ENCODE data around the gene SLC6A19.

The SLC6A19 gene

DNA sequence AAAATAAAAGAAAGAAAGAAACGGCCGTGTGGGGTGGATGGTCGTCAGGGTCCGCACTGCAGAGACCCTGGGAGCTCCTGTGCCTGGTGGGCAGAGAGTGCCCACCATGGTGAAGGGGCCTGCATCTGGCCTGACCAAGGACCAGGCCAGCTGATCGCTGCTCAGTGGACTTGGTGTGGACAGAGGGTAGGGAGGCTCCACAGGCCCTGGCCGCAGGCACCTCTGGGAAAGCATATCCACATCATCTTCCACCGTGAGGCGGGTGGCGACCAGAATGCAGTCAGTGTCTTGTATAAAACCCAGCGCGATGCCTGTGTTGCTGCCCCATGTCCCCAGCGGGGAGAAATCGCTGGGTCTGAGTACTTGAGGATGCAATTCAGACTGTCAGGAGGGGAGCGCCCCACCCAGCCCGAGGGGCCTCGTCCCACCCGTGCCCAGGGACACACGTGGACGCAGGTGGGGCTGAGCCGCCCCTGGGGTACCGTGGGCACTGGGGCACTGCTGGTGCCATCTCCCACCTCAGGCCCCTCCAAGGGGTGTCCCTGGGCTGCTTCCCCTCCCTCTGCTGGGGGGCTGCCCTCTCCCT is 27.8 kb upstream of the SLC6A19 start:
- H3K4me3 ChIP-seq (ENCODE audit: low read depth, low read length), result no peak overlapping the region
- no peak for DNase-seq
- TF ChIP-seq, protein P1, sequence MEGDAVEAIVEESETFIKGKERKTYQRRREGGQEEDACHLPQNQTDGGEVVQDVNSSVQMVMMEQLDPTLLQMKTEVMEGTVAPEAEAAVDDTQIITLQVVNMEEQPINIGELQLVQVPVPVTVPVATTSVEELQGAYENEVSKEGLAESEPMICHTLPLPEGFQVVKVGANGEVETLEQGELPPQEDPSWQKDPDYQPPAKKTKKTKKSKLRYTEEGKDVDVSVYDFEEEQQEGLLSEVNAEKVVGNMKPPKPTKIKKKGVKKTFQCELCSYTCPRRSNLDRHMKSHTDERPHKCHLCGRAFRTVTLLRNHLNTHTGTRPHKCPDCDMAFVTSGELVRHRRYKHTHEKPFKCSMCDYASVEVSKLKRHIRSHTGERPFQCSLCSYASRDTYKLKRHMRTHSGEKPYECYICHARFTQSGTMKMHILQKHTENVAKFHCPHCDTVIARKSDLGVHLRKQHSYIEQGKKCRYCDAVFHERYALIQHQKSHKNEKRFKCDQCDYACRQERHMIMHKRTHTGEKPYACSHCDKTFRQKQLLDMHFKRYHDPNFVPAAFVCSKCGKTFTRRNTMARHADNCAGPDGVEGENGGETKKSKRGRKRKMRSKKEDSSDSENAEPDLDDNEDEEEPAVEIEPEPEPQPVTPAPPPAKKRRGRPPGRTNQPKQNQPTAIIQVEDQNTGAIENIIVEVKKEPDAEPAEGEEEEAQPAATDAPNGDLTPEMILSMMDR (IDR thresholded peaks at IDR 0.05; ENCODE audit: low read depth, low read length), result no peak
- H3K27me3 ChIP-seq, result no peaks in the 10 kb centered on the region
- no peaks in the 10 kb centered on the region for H3K9me3 ChIP-seq
- peaks cover 4% of the 10 kb centered on the region for H3K4me1 ChIP-seq
- no peaks in the 10 kb centered on the region for H3K36me3 ChIP-seq

DNA sequence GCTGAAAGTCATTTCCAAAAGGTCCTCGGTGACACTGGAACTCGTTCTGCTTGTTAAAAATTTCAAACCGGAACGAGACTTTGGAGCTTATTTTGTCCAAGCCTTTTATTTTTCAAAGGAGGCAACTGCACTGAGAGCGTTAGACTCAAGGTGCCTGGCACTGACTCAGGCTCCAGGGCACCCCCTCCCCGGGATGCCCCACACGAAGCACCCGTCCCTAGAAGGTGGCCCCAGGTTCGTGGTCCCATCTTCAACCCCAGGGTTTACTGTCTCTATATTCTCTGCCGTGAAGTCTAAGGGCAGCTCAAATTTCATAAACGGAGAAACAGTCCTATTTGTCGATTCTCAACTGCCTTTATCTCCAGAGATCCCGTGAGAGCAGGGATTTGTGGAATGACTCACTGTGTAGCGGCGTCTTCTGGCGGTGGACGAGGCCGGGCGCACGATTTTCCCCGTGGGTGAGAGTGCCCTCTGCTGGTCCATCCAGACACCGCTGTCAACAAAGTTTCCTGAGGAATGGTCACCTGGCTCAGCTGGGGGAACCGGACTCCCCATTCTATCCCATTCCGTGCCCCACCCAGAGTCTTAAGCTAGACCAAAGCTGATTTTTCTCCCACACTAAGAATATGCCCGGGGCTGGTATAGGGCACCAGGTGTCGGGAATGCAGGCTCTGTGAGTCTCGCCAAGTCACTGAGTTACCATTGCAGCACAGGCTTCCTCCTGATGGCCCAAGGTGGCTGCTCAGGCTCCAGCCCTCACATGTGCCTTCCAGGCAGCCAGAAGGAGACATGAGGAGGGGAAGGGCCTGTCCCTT is 27.1 kb upstream of the SLC6A19 start:
- DNase-seq, result peak; percentile 84
- Histone ChIP-seq H3K9me3 (no peaks in the 10 kb centered on the region), H3K4me3 (ENCODE audit: low read depth, low read length) (peak overlapping the region; percentile 31), H3K27me3 (no peaks in the 10 kb centered on the region), H3K36me3 (no peaks in the 10 kb centered on the region), H3K4me1 (peaks cover 4% of the 10 kb centered on the region)
- TF ChIP-seq, protein P1 (IDR thresholded peaks at IDR 0.05; ENCODE audit: low read depth, low read length), result peak; percentile 90

DNA sequence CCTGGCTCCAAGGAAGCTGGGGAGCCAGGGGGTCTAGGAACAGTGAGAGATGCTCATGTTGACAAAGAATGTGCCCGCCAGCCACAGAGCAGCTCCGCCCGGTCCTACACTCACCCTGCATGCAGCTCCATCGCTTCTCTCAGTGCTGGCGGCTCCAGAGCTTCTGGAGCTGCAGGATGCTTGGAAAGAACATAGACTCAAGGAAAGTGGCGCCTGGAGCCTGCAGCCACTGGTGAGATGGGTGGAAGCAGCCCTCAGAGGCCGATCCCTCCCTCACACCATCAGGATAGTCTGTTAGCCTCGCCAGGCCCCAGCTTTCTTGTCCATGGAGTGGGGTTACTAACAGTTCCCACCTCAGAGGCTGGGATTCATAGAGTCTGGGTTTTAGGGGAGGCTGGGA is 26.4 kb upstream of the SLC6A19 start:
- H3K4me3 ChIP-seq (ENCODE audit: low read depth, low read length), result no peak overlapping the region
- H3K9me3 ChIP-seq, result no peaks in the 10 kb centered on the region
- no peaks in the 10 kb centered on the region for H3K27me3 ChIP-seq
- no peaks in the 10 kb centered on the region for H3K36me3 ChIP-seq
- no peak for DNase-seq
- H3K4me1 ChIP-seq, result peaks cover 4% of the 10 kb centered on the region
- TF ChIP-seq, protein P1 (IDR thresholded peaks at IDR 0.05; ENCODE audit: low read depth, low read length), result no peak

DNA sequence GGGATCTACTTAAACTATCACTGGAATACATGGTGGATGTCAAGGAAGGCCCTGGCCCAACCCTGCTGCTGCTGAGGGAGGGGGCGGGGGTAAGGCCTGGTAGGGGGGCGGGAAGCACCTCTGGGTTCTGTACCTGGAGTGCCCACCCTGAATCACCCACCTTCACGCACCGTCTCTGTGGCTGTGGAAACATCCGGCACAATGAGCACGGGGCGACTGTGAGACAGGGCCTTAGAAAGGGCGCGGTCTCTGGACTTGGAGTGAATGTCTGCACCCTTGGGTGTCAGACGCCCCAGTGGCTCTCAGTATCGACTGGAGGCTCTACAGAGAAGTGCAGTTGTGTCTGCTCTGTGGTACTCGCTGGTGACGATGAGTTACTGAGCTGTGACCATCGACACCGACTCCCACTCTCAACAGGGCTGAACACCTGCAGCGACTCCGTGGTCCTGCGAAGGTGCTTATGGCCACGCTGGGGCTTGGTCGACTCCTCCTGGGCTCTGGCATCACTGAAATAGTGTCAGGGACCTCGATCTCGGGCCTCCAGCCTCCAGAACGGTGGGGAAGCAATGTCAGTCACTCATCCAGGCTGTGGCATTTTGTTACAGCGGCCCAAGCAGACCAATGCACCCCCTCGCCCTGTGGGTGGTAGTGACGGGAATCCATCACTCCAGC is 25.5 kb upstream of the SLC6A19 start:
- no peaks in the 10 kb centered on the region for H3K27me3 ChIP-seq
- TF ChIP-seq, protein P1 (IDR thresholded peaks at IDR 0.05; ENCODE audit: low read depth, low read length), result no peak
- H3K36me3 ChIP-seq, result no peaks in the 10 kb centered on the region
- no peak overlapping the region for H3K4me3 ChIP-seq (ENCODE audit: low read depth, low read length)
- peaks cover 4% of the 10 kb centered on the region for H3K4me1 ChIP-seq
- DNase-seq, result no peak
- H3K9me3 ChIP-seq, result no peaks in the 10 kb centered on the region

DNA sequence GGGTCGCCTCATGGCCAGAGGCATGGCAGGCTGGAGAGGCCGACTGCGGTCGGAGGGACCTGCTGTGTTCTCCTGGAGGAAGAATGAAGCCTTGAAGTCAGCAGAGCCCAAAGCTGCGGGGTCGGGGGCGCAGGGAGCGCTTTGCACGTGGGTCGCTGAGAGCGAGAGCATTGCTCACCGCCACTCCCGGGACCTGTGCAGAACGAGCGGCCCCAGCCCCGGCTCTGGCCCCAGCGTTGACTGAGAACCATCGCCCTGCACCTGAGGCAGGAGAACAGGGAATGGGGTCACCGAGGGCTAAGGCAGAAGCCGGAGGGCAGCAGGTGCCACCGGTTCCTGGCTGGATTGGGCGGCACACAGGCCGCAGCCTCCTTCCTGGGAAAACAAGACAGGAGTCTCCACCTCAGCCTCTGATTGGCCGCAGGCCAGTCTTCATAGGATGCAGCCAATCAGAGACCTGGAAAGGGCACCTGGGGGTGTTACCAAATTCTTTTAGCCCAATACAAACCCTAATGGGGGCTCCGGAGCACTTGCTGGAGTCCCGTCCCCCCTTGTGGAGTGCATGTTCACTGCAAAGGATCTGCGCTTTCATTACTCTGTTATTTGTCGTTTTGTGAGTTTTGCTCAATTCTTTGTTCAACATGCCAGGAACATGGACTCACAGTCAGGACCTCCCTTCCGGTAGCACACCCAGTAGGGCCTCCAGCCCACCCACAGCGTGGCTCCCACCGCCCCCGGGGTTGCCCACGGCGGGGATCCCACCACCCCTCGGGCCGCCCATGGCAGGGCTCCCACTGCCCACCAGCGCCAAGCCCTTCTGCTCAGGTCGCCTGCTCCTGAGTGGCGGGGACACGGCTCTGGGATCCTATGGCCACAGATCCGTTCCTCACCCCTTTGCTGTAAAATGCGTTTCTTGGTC is 24.7 kb upstream of the SLC6A19 start:
- H3K4me3 ChIP-seq (ENCODE audit: low read depth, low read length), result no peak overlapping the region
- H3K36me3 ChIP-seq, result no peaks in the 10 kb centered on the region
- no peaks in the 10 kb centered on the region for H3K9me3 ChIP-seq
- TF ChIP-seq, protein P1 (IDR thresholded peaks at IDR 0.05; ENCODE audit: low read depth, low read length), result no peak
- H3K27me3 ChIP-seq, result no peaks in the 10 kb centered on the region
- peak; percentile 53 for DNase-seq
- peaks cover 4% of the 10 kb centered on the region for H3K4me1 ChIP-seq
